ENCODE data around the gene SMAD9.

The SMAD9 gene

DNA sequence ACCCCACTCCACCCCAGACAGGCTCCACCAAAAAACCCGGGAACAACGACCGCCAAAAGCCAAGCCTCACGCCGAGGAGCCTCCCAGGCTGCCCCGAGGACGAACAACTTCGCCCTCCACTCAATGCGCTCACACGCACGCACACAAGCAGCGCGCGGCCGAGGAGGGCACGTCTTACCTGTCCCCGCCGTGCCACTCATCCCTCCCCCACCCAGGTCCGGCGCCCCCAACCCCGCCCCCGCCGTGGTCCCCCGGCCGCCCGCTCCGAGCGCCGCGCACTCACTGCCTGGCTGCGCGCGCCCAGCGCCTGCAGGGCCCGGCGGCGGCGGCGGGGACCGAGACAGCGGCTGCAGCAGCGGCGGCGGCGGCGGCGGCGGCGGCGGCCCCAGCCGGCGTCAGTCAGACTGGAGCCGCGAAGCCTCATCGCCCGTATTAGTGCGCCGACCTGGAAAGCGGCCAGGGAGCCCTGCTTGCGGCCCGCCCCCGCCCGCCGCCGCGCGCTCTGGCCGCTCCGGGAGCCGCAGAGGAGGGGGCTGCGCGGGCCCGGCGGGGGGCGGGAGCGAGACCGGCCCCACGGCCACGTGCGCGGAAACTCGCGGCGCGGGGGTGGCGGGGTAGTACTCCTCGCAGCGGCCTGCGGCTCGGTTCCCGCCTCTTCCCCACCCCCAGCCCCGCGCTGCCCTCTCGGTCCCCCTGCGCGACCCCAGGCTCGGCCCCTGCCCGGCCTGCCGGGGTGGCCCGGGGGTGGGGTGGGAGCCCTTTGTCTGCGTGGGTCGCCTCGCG is at the start of gene SMAD9:
Gene SMAD9 (minus strand): TSS at position 406 of the 783 bp plus-strand sequence. CDS start 40,549 bp downstream, outside the sequence.
- DNase-seq, result peak; percentile 33

DNA sequence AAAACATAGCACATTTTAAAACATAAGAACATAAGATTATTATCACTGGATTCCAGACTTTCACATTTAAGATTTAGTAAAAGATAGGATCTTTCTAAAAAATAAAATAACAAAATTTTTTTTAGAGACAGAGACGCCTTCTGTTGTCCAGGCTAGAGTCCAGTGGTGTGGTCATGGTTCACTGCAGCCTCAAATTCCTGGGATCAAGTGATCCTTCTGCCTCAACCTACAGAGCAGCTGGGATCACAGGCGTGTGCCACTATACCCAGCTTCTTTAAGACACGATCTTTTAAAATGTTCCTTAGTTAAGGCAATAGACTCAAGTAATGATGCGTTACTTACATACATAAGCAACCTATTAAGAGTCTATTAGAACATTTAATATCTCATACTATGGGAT is 46.4 kb upstream of the SMAD9 start:
- no peak for DNase-seq

DNA sequence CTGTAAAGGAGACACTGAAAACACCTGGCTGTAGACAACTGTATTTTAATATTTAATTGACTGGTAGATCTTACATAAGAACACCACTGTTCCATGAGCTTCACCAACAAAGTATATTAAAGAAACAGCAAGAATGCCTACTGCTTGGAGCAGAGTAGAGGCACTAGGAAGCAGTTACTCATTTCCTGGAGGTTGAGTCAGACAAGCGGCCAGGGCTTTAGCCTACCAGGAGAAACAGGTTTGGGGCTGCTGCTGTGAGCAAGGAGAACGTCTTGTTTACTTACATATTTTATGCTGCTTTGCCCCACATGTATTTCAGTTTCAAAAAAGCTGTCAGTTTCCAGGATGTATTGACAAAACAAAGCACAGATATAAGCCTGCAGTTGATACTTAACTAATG is 45.7 kb upstream of the SMAD9 start:
- no peak for DNase-seq

GRCh38 chr13:36959456-36960116 is 39.5 kb upstream of the SMAD9 start:
- no peak for DNase-seq

DNA sequence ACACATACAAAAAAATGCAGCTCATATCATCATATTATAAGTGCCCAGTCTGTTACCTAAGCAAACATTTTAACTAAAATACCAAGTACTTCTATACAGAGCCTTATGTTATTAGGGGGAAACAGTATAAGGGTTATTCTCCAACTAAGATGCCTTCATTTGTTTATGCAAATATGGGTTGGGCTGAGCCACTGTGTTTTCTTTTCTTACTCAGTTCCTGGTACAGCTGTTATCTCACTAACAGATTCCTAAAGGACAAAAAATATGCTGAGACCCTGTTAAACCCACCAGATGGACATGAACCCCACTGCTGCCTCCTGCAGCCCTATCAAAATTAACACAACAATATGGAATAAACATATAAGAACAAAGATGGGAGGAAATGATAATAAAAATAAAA is 34.5 kb upstream of the SMAD9 start:
- DNase-seq, result no peak

DNA sequence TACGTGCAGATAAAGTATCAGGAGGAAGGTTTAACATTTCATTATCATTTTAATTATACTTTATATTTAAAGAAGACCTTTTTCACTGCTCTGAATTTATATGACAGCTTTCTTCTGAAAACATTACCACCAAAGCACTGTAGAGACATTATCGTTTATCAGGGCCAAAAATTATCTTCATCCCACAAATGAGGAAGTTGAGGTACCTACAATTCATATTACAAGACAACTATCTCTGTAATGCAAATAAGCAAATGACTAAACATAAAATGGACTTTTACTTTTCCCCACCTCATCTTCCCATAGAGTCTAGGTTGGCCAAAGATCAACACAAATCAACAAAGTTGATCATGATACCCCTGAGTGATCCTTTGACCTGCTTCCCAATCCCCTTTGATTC is 30.9 kb upstream of the SMAD9 start:
- DNase-seq, result no peak

DNA sequence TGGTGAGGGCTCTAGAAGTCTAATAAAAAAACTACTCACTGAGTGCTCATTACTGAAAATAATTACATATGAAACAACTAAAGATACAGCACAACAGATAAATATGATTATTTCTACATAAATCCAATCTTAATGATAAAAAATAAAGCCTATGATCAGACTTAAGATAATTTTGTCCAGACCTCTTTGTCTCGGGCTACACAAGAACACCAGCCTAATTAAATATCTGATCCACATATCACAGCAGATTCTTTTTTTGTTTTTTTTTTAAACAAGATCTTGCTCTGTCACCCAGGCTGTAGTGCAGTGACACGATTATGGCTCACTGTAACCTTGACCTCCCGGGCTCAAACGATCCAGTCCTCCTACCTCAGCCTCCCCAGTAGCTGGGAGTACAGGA is 30.3 kb upstream of the SMAD9 start:
- no peak for DNase-seq

- DNase-seq, result no peak
These were observed 25.0 kb upstream of the SMAD9 start for GRCh38 chr13:36945078-36945477.

GRCh38 chr13:36925603-36926002 is 5.6 kb upstream of the SMAD9 start:
- DNase-seq, result no peak

DNA sequence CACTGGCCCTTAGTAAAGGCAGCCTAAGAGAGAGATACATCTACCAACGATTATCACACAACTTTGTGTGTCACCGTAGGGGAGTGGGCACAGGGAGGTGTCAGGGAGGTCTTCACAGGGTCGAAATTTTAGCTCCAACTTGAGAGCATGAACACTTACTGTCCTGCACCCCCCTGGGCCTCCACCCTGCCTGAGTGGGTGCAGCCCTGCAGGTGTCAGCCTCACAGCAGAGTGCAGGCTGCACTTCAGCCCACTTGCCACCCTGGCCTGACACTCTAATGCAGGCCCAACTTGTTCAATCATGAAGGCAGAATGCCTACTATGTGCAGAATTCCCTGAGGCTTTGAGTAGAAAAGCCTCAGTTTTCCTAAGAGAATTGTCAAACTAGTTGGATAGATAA is 4.0 kb upstream of the SMAD9 start:
- DNase-seq, result no peak

GRCh38 chr13:36921631-36922301 is 1.7 kb upstream of the SMAD9 start:
- DNase-seq, result no peak

GRCh38 chr13:36920616-36921185 is 663 bp upstream of the SMAD9 start:
- no peak for DNase-seq

DNA sequence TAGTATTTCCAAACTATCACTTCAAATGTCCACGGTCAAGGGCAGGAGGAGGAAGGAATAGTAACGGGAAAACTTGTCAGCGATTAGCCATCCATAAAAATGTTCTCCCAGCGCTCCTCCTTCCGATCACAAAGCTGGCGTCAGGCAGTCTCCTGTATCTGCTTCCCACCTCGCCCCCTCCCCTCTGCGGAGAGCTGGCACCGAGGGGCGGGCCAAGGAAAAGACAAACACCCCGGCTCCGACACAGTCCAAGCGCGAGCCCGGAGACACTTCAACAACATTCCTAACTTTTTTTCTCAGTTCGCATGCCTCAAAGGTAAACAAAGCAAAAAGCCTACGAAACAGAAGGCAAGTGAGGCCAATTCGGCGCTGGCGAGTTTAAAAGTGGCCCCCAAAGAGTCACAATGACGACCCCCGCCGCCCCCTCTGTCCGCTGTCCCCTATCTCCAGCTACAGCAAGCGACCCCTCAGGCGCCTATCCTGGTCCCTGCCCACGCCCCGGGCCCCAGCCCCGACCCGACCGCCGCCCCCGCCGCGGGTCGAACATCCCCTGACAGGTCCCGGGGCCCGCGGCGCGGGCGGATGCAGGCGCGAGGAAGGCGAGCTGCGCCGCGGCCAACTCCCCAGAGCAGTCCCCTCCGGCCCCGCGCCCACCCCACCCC is 736 bp downstream of the SMAD9 start:
- DNase-seq, result peak; percentile 3

GRCh38 chr13:36918246-36919131 is 1.5 kb downstream of the SMAD9 start:
- no peak for DNase-seq

DNA sequence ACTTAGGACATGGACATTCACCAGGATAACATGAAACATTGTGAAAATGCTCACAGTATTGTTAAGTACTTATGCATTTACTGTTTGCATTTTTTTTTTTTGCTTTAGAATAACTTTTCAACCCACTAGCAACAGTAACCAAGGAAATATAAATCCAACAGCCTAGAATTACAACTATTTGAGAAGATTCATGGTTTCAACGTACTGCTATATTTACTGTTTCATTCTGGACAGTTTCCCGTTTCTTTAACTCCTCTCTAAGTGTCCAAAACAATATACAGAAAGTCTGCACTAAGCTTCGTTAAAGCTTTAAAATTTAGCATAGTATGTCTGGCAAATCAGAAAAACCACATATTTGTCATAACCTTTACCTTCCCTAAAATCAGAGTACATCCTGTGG is 2.7 kb downstream of the SMAD9 start:
- DNase-seq, result no peak

- DNase-seq, result no peak
These were observed 4.0 kb downstream of the SMAD9 start for GRCh38 chr13:36915896-36916640.

- no peak for DNase-seq
These were observed 4.9 kb downstream of the SMAD9 start for GRCh38 chr13:36915106-36915505.

- DNase-seq, result no peak
These were observed 5.4 kb downstream of the SMAD9 start for GRCh38 chr13:36914648-36915047.

DNA sequence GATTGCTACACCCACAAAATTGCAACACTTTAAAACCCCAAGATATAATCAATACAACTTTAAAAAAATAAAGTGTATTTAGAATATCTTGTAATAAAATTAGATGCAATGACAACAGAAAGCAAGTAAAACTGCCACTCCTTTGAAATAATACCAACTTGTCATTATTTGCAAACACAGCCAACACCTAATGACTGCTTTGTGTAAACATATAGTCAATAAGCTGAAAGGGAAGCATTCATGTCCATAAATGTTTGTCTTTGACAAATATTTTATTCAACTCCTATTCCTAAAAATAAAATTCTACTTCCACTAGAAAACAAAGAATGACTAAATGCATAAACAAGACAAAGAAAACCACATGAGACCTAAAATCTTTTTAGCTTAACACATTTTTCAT is 6.6 kb downstream of the SMAD9 start:
- DNase-seq, result no peak

DNA sequence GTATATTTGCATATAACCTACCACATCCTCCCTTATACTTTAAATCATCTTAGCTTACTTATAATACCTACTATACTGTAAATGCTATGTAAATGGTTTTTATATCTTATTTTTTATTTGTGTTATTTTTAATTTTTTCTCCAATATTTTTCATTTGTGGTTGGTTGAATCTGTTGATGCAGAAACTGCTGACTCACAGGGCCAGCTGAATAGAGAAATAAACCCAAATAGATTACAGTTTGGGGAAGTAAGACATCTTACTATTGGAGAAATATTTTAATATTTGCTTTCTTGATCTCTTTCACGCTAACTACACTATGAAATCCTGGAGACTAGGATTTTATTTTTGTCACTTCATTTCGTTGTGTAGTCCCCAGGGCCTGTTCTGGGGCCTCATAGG is 7.1 kb downstream of the SMAD9 start:
- DNase-seq, result no peak

GRCh38 chr13:36912369-36912768 is 7.7 kb downstream of the SMAD9 start:
- no peak for DNase-seq

Data from suppressor macrophage treated with lipopolysaccharide for 4 hours (primary cell).